GM21447 (cell line): ENCODE measurements around the gene CFAP157.
"Not testable (repeated sequence)": the region's sequence is repeated elsewhere in the genome, so short reads cannot be mapped to it uniquely, and the experiment has no call there.

Experiments used
- ATAC-seq: cut with Tn5 transposase; IDR thresholded peaks from one replicate; pipeline ENCODE4 v1.9.1; 2021; ENCODE audit not compliant: unreplicated experiment

Gene CFAP157

GRCh38 chr9:127734747-127735529 is 28.1 kb downstream of the CFAP157 start, which contains the start of gene TOR2A:
TOR2A (minus strand) TSS chr9:127735294; CDS start chr9:127735270, 24 bp downstream.
- ATAC-seq = peak; percentile 84

GRCh38 chr9:127735530-127736185 is 28.9 kb downstream of the CFAP157 start:
- peak; percentile 10 for ATAC-seq

GRCh38 chr9:127738666-127739065 is 31.9 kb downstream of the CFAP157 start:
- ATAC-seq = no peak

- no peak for ATAC-seq
Measured at GRCh38 chr9:127739614-127740330, 33.0 kb downstream of the CFAP157 start.

- no peak for ATAC-seq
Measured at GRCh38 chr9:127741831-127742434, 35.1 kb downstream of the CFAP157 start.

GRCh38 chr9:127742435-127743088 is 35.8 kb downstream of the CFAP157 start:
- no peak for ATAC-seq

- no peak for ATAC-seq
Measured at GRCh38 chr9:127744398-127745110, 37.8 kb downstream of the CFAP157 start.

- ATAC-seq = no peak
Measured at GRCh38 chr9:127746959-127747569, 40.3 kb downstream of the CFAP157 start.

GRCh38 chr9:127749090-127749787 is 42.5 kb downstream of the CFAP157 start:
- ATAC-seq = no peak

- ATAC-seq = no peak
Measured at GRCh38 chr9:127751269-127752054, 44.7 kb downstream of the CFAP157 start.

GRCh38 chr9:127753148-127753547 is 46.4 kb downstream of the CFAP157 start:
- ATAC-seq = no peak

GRCh38 chr9:127753622-127754021 is 46.8 kb downstream of the CFAP157 start:
- ATAC-seq = no peak

- ATAC-seq = no peak
Measured at GRCh38 chr9:127754099-127755060, 47.6 kb downstream of the CFAP157 start.

GRCh38 chr9:127755061-127756060 is 48.6 kb downstream of the CFAP157 start:
- ATAC-seq = no peak

GRCh38 chr9:127756233-127756632 is 49.4 kb downstream of the CFAP157 start:
- no peak for ATAC-seq

- ATAC-seq = not testable (repeated sequence)
Measured at GRCh38 chr9:127756776-127757175, 50.0 kb downstream of the CFAP157 start.
